Sigmoid colon (tissue), 4 donors: ENCODE data around the gene ZFAND6.
"Not testable (repeated sequence)": the region's sequence is repeated elsewhere in the genome, so short reads cannot be mapped to it uniquely, and the experiment has no call there.

Experiments
- EP300 ChIP-seq, 4 donors: sonication (generic); formaldehyde crosslinking; IDR thresholded peaks; one replicate each; pipeline ENCODE4 v1.6.1; 2017; ENCODE audit warnings: antibody characterized with exemption in 4 of 4
- POLR2A ChIP-seq, 2 donors: fragments of 450-650 bp; IDR thresholded peaks; one replicate each; pipeline ENCODE4 v1.6.1; 2016; ENCODE audit warnings: antibody characterized with exemption in 2 of 2, mild to moderate bottlenecking in 2 of 2, moderate library complexity in 2 of 2
- POLR2AphosphoS5 ChIP-seq, 4 donors: sonication (generic); formaldehyde crosslinking; IDR thresholded peaks; one replicate each; pipeline ENCODE4 v1.6.1; 2017; ENCODE audit warnings: antibody characterized with exemption in 4 of 4
- TF ChIP-seq, protein P1 (sequence below), 4 experiments: fragments of 450-650 bp in 3 of 4; fragments of 200-600 bp in 1 of 4; IDR thresholded peaks; one replicate each; pipeline ENCODE4 v1.5.1; 2016 to 2019; ENCODE audit warnings: antibody characterized with exemption in 4 of 4, mild to moderate bottlenecking in 3 of 4, moderate library complexity in 2 of 4

DNA sequence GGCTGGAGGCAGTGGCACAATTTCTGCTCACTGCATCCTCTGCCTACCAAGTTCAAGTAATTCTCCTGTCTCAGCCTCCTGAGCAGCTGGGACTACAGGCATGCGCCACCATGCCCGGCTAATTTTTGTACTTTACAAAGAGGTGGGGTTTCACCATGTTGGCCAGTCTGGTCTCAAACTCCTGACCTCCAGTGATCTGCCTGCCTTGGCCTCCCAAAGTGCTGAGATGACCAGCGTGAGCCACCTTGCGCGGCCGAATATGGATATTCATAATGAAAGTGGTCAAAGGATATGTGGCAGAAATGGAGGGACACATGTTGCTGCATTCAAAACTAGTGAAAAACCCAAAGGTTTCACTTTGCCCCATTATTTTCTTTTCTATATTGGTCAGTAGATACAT, 40.2 kb downstream of the ZFAND6 start:
- TF ChIP-seq POLR2AphosphoS5, EP300, POLR2A (IDR thresholded peaks at IDR 0.05): not testable (repeated sequence)
- TF ChIP-seq, protein P1, sequence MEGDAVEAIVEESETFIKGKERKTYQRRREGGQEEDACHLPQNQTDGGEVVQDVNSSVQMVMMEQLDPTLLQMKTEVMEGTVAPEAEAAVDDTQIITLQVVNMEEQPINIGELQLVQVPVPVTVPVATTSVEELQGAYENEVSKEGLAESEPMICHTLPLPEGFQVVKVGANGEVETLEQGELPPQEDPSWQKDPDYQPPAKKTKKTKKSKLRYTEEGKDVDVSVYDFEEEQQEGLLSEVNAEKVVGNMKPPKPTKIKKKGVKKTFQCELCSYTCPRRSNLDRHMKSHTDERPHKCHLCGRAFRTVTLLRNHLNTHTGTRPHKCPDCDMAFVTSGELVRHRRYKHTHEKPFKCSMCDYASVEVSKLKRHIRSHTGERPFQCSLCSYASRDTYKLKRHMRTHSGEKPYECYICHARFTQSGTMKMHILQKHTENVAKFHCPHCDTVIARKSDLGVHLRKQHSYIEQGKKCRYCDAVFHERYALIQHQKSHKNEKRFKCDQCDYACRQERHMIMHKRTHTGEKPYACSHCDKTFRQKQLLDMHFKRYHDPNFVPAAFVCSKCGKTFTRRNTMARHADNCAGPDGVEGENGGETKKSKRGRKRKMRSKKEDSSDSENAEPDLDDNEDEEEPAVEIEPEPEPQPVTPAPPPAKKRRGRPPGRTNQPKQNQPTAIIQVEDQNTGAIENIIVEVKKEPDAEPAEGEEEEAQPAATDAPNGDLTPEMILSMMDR (IDR thresholded peaks at IDR 0.05), result not testable (repeated sequence)
